ENCODE data around the gene ZFHX3. TPM values are rescaled to one million over a fixed set of nuclear protein-coding genes. Genes with fewer than 3 reads are reported as not detected.
A peak's percentile ranks its signal among the peaks of the same experiment; 100 is the strongest.
"Not testable (repeated sequence)": the region's sequence is repeated elsewhere in the genome, so short reads cannot be mapped to it uniquely, and the experiment has no call there.

ZFHX3 gene
- total RNA-seq, 1 donor from 2014 or later: 8.1 TPM

- ATAC-seq (no peak), DNase-seq (no peak)
- intact Hi-C loops (cut with micrococcal nuclease): no loop called here
Observed at GRCh38 chr16:73016488-73016830, 31.5 kb downstream of the ZFHX3 start.

DNA sequence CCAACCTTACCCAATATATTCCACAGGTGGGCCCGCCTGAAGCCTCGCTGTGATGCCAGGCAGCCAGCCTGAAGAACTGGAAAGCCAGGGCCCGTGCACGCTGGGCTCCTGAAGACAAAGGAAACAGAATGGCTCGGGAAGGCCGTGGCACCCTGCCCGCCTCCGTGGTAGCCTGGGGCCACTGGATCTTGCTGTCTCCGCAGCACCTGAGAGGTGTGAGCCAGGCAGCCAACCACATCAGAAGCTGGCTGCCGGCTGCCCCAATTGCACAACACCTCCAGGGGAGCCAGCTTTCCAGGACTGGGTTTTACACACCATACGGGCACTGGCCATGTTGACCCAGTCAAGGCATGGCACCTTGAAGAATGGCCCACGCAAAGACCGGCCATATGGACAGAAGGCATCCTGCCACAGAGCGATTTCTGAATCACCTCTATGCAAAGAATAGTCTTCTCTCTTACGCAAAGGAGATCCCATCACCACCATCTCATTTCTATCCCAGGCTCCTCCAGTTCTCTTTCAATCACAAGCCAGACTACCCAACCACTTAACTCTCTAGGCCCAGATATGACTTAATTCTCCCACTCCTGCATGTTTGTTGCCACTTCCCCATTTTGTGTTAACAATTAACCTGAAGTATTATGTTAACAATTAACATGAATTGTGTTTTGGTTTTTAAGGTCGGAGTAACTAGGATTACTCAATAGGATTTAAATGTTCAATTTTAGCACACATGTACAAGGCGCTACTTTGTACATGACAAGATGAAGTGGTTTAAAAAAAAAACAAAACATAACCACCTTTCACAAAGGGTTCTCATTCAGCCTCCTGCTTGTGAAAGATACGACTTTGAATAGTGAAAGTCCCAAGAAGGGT is 32.1 kb downstream of the ZFHX3 start:
- intact Hi-C loops (cut with micrococcal nuclease): no loop called here
- no peak for ATAC-seq
- DNase-seq: no peak

GRCh38 chr16:73014768-73015167 is 33.2 kb downstream of the ZFHX3 start:
- intact Hi-C loops (cut with micrococcal nuclease): no loop called here
- ATAC-seq: no peak

GRCh38 chr16:73013974-73014373 is 34.0 kb downstream of the ZFHX3 start:
- intact Hi-C loops (cut with micrococcal nuclease): no loop called here
- no peak for DNase-seq
- ATAC-seq: no peak

More at GRCh38 chr16:73014768-73015167, 33.2 kb downstream of the ZFHX3 start:
- no peak for DNase-seq

DNA sequence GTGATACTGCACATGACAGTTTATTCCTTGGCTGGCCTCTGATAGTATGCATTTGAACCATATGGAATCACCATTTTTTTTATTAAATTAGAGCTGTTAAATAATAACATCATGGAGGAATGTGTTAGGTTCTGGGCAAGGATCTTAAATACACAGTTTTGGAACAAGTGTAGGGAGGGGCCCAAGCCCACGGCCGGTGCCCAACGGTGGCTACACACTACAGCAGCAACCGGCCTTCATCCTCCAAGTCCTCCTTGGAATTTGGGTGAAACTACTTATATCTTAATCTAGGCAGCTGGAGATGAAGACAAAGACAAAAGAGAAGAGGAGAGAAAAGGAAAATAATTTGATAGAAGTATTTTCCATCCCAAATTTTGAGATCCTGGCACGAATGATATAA is 35.6 kb downstream of the ZFHX3 start:
- intact Hi-C loops (cut with micrococcal nuclease): no loop called here
- ATAC-seq: no peak
- no peak for DNase-seq

DNA sequence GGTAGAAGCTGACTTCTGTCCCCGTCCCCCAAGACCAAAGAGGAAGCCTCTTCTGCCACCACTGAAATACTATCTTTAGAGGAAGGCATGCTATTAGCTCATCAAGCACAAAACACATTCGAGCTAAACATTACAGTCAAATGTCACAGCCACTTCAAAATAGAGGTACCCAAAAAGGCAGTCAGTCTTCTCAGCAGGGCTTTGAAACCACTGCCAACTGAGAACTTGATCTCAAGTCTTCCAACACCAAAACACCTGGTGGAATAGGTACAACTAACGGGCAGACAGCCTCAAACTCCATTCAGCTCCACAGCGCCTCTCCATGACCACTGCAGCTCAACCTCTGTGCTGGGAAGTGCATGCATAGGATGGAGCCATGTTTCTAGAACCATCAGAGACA is 36.0 kb downstream of the ZFHX3 start:
- peak; percentile 46 for ATAC-seq
- intact Hi-C loops (cut with micrococcal nuclease): no loop called here
- DNase-seq: no peak

GRCh38 chr16:73010150-73010676 is 37.7 kb downstream of the ZFHX3 start:
- ATAC-seq: peak; percentile 38
- intact Hi-C loops (cut with micrococcal nuclease): no loop called here
- no peak for DNase-seq

DNA sequence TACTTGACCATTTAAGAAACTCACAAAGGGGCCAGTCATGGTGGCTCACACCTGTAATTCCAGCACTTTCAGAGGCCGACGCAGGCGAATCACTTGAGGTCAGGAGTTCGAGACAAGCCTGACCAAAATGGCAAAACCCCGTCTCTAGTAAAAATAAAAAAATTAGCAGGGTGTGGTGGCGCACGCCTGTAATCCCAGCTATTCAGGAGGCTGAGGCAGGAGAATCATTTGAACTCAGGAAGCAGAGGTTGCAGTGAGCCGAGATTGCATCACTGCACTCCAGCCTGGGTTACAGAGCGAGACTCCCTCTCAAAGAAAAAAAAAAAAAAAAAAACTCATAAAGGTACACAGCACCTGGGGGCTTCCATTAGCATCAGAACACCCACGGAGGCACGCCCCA is 38.2 kb downstream of the ZFHX3 start:
- DNase-seq; intact Hi-C loops (cut with micrococcal nuclease); ATAC-seq: not testable (repeated sequence)

GRCh38 chr16:73006026-73006425 is 41.9 kb downstream of the ZFHX3 start:
- no peak for ATAC-seq
- intact Hi-C loops (cut with micrococcal nuclease): no loop called here

GRCh38 chr16:73002866-73003265 is 45.1 kb downstream of the ZFHX3 start:
- intact Hi-C loops (cut with micrococcal nuclease): no loop called here
- ATAC-seq: no peak

More at GRCh38 chr16:73006026-73006425, 41.9 kb downstream of the ZFHX3 start:
- no peak for DNase-seq

DNA sequence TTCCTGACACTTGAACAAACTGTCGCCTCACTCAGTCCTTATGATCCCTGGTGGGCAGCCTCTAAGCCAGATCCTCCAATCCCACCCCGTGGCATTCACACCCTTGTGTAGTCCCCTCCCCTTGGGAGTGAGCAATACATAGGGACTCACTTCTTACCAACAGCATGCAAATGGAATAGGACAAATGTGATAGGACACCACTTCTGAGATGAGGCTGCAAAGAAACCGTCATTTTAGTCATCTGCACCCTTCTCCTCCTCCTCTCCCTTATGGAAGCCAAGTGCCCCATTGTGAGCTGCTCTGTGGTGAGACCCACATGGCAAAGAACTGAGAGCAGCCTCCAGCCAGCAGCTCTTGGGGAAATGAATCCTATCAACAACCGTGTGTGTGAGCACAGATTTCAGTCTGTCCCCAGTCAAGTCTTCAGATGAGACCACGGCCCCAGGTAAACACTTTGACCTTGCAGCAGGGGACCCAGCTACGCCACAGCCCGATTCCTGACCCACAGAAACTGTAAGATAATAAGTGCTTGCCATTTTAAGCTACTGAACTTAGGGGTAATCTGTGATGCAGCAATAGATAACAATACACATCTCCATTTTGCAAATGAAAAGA is 46.9 kb downstream of the ZFHX3 start:
- DNase-seq: no peak
- intact Hi-C loops (cut with micrococcal nuclease): no loop called here
- no peak for ATAC-seq

More at GRCh38 chr16:73002866-73003265, 45.1 kb downstream of the ZFHX3 start:
- no peak for DNase-seq

GRCh38 chr16:73000020-73000906 is 47.7 kb downstream of the ZFHX3 start:
- ATAC-seq (peak; percentile 78), DNase-seq (peak; percentile 68)
- intact Hi-C loops (cut with micrococcal nuclease): no loop called here

- intact Hi-C loops (cut with micrococcal nuclease): no loop called here
- no peak for DNase-seq
- no peak for ATAC-seq
Observed at GRCh38 chr16:72999541-73000019, 48.3 kb downstream of the ZFHX3 start.

DNA sequence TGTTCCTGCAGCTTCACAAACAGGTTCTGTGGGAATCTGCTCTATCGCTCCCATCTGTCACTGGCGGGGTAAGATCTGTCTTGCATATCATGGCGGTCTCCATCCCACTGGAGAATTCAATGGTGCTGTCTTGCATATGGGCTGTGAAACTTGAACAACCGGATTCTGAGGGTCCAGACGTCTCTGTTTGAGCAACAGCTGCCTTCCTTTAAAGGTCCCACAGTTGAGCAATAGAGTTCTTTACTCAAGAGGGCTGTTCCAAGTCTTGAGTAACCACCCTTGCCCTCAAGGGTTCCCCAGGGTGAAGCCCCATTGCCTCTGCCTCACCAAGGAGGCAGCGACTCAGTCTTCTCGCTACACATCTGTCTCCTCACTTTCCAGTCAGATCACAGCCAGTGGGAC is 50.8 kb downstream of the ZFHX3 start:
- no peak for DNase-seq
- ATAC-seq: peak; percentile 17
- intact Hi-C loops (cut with micrococcal nuclease): no loop called here

GRCh38 chr16:72996291-72997062 is 51.5 kb downstream of the ZFHX3 start:
- intact Hi-C loops (cut with micrococcal nuclease): no loop called here
- ATAC-seq (no peak), DNase-seq (no peak)

DNA sequence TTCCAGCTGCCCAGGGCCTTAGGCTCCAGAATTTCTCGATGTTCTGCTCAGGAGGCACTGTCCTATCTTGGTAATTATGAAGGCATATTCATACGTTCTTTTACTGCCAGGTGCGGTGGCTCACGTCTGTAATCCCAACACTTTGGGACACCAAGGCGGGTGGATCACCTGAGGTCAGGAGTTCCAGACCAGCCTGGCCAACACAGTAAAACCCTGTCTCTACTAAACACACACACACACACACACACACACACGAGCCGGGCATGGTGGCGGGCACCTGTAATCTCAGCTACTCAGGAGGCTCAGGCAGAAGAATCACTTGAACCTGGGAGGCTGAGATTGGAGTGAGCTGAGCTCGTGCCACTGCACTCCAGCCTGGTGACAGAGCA is 52.1 kb downstream of the ZFHX3 start:
- intact Hi-C loops (cut with micrococcal nuclease); DNase-seq; ATAC-seq: not testable (repeated sequence)

GRCh38 chr16:72995151-72995881 is 52.6 kb downstream of the ZFHX3 start:
- DNase-seq (no peak), ATAC-seq (no peak)
- intact Hi-C loops (cut with micrococcal nuclease): no loop called here

GRCh38 chr16:72992142-72992601 is 55.8 kb downstream of the ZFHX3 start:
- intact Hi-C loops (cut with micrococcal nuclease): loop anchor here (2.0 kb wide), 1 partner anchor 39 kb away; no protein-coding TSS in a partner anchor
- DNase-seq: no peak

More at GRCh38 chr16:72992142-72992601, 55.8 kb downstream of the ZFHX3 start:
- peak; percentile 35 for ATAC-seq
